ENCODE measurements around the gene WNK4. TPM values are rescaled to one million over a fixed set of nuclear protein-coding genes. Genes with fewer than 3 reads are reported as not detected.
A peak's percentile ranks its signal among the peaks of the same experiment; 100 is the strongest.
"Not testable (repeated sequence)": the region's sequence is repeated elsewhere in the genome, so short reads cannot be mapped to it uniquely, and the experiment has no call there.

Gene WNK4
- polyA plus RNA-seq, 3 donors, result not detected

DNA sequence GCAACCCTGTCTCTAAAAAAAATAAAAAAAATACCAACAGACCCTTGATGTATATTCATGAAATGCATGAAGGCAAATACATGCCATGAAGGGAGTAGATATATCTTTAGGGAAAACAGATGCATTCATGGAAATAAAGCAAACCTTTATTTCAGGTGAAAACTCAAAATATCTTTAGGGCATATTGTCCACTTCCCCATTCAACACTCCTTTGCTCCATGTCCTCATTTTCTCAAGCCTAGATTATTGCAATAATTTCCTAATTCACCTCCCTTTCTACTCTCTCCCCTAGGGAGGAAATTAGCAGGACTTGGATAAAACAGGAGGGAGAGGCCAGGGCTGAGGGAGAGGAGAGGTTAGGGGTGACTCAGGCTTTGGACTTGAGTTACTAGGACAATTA is 12.9 kb upstream of the WNK4 start:
- H3K9me3 Mint-ChIP-seq, result peaks cover 0 to 3% (median 0%) of the 10 kb centered on the region in 7 donors
- no peaks in the 10 kb centered on the region for H4K20me1 ChIP-seq (ENCODE audit: insufficient read depth, low read length)
- H3K4me1 Mint-ChIP-seq, result peaks cover 3% of the 10 kb centered on the region
- H3K27ac Mint-ChIP-seq, result no peak overlapping the region
- H3K4me3 ChIP-seq (replicated peaks in 1 of 3; ENCODE audit: low read depth in 2 of 3, low read length in 3 of 3), result no peak overlapping the region
- H3K27me3 ChIP-seq (ENCODE audit: control insufficient read depth in 2 of 2, insufficient read depth in 2 of 2, low read length in 2 of 2), result peaks cover 2 to 5% of the 10 kb centered on the region in 2 donors
- no peak overlapping the region for H3K9ac ChIP-seq (ENCODE audit: insufficient read depth, low read length, poor library complexity, severe bottlenecking)
- intact Hi-C loops (cut with micrococcal nuclease), result no loop called here
- no peak overlapping the region for H3K27ac ChIP-seq (ENCODE audit: low read depth in 1 of 2, low read length in 2 of 2)
- no peak overlapping the region for H3K4me3 Mint-ChIP-seq
- DNase-seq, result no peak
- no peaks in the 10 kb centered on the region for H3K36me3 ChIP-seq (replicated peaks in 1 of 2; ENCODE audit: control insufficient read depth in 1 of 2, insufficient read depth in 2 of 2, low read length in 2 of 2)
- H3K9me3 ChIP-seq (replicated peaks in 1 of 2; ENCODE audit: control insufficient read depth in 1 of 2, insufficient read depth in 1 of 2, low read length in 2 of 2), result no peaks in the 10 kb centered on the region
- H3K4me1 ChIP-seq (ENCODE audit: control insufficient read depth in 1 of 2, insufficient read depth in 2 of 2, low read length in 2 of 2), result no peaks in the 10 kb centered on the region
- H2AFZ ChIP-seq (ENCODE audit: insufficient read depth, low read depth, low read length, poor library complexity, severe bottlenecking), result no peak overlapping the region
- H3K79me2 ChIP-seq (ENCODE audit: insufficient read depth, low read length), result no peaks in the 10 kb centered on the region
- H3K27me3 Mint-ChIP-seq (ENCODE audit: low read depth in 3 of 3), result peaks cover 22 to 35% (median 25%) of the 10 kb centered on the region in 3 donors
- TF ChIP-seq, protein P1, sequence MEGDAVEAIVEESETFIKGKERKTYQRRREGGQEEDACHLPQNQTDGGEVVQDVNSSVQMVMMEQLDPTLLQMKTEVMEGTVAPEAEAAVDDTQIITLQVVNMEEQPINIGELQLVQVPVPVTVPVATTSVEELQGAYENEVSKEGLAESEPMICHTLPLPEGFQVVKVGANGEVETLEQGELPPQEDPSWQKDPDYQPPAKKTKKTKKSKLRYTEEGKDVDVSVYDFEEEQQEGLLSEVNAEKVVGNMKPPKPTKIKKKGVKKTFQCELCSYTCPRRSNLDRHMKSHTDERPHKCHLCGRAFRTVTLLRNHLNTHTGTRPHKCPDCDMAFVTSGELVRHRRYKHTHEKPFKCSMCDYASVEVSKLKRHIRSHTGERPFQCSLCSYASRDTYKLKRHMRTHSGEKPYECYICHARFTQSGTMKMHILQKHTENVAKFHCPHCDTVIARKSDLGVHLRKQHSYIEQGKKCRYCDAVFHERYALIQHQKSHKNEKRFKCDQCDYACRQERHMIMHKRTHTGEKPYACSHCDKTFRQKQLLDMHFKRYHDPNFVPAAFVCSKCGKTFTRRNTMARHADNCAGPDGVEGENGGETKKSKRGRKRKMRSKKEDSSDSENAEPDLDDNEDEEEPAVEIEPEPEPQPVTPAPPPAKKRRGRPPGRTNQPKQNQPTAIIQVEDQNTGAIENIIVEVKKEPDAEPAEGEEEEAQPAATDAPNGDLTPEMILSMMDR (IDR thresholded peaks at IDR 0.05), result no peak
- H3K4me2 ChIP-seq (replicated peaks; ENCODE audit: extremely low read depth, low read length, poor library complexity, severe bottlenecking), result no peak overlapping the region
- peaks cover 0 to under 1% of the 10 kb centered on the region in 2 donors for H3K36me3 Mint-ChIP-seq

DNA sequence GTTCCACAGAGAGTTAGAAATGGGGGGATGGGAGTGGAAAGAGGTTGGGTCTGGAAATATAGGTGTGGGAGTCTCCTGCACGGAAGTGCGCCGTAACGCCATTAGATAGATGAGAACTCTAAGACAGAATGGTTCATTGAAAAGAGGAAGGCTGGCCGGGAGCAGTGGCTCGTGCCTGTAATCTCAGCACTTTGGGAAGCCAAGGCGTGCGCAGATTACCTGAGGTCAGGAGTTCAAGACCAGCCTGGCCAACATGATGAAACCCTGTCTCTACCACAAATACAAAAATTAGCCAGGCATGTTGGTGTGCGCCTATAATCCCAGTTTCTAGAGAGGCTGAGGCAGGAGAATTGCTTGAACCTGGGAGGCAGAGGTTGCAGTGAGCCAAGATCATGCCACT is 12.4 kb upstream of the WNK4 start:
- H3K36me3 Mint-ChIP-seq; H3K27me3 ChIP-seq (ENCODE audit: control insufficient read depth in 2 of 2, insufficient read depth in 2 of 2, low read length in 2 of 2); H2AFZ ChIP-seq (ENCODE audit: insufficient read depth, low read depth, low read length, poor library complexity, severe bottlenecking); H3K79me2 ChIP-seq (ENCODE audit: insufficient read depth, low read length); H3K36me3 ChIP-seq (replicated peaks in 1 of 2; ENCODE audit: control insufficient read depth in 1 of 2, insufficient read depth in 2 of 2, low read length in 2 of 2); H3K27ac Mint-ChIP-seq; DNase-seq; intact Hi-C loops (cut with micrococcal nuclease); H4K20me1 ChIP-seq (ENCODE audit: insufficient read depth, low read length); H3K4me2 ChIP-seq (replicated peaks; ENCODE audit: extremely low read depth, low read length, poor library complexity, severe bottlenecking); H3K4me1 ChIP-seq (ENCODE audit: control insufficient read depth in 1 of 2, insufficient read depth in 2 of 2, low read length in 2 of 2); H3K27ac ChIP-seq (ENCODE audit: low read depth in 1 of 2, low read length in 2 of 2); H3K9me3 ChIP-seq (replicated peaks in 1 of 2; ENCODE audit: control insufficient read depth in 1 of 2, insufficient read depth in 1 of 2, low read length in 2 of 2); H3K4me1 Mint-ChIP-seq; H3K4me3 ChIP-seq (replicated peaks in 1 of 3; ENCODE audit: low read depth in 2 of 3, low read length in 3 of 3); H3K9ac ChIP-seq (ENCODE audit: insufficient read depth, low read length, poor library complexity, severe bottlenecking); H3K9me3 Mint-ChIP-seq: not testable (repeated sequence)
- Mint-ChIP-seq H3K4me3 (peak overlapping the region in 1 of 2 donors; percentile 21), H3K27me3 (ENCODE audit: low read depth in 3 of 3) (peaks cover 19 to 30% (median 20%) of the 10 kb centered on the region in 3 donors)
- 77% methylated on average over 8 of the region's 9 CpGs for WGBS (ENCODE audit: insufficient coverage)

DNA sequence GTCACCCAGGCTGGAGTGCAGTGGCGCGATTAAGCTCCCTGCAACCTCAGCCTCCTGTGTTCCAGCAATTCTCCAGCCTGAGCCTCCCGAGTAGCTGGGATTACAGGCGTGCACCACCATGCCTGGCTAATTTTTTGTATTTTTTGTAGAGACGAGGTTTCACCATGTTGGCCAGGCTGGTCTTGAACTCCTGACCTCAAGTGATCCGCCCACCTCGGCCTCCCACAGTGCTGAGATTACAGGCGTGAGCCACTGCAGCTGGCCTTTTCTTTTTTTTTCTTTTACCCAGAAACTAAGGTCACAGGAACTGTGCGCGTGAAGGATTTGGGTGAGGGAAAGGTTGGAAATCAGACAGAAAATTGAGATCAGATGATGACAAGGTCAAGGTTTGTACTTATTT is 10.4 kb upstream of the WNK4 start:
- intact Hi-C loops (cut with micrococcal nuclease), result loop anchor here in 1 of 2 donors (5.0 kb wide), 1 partner anchor 52 kb away; the partner anchor contains the start of gene BECN1
- not testable (repeated sequence) for H2AFZ ChIP-seq (ENCODE audit: insufficient read depth, low read depth, low read length, poor library complexity, severe bottlenecking); DNase-seq; H3K4me2 ChIP-seq (replicated peaks; ENCODE audit: extremely low read depth, low read length, poor library complexity, severe bottlenecking); H3K27ac Mint-ChIP-seq; H3K9ac ChIP-seq (ENCODE audit: insufficient read depth, low read length, poor library complexity, severe bottlenecking); H3K4me3 Mint-ChIP-seq; H3K27ac ChIP-seq (ENCODE audit: low read depth in 1 of 2, low read length in 2 of 2); H3K27me3 ChIP-seq (ENCODE audit: control insufficient read depth in 2 of 2, insufficient read depth in 2 of 2, low read length in 2 of 2); H3K4me3 ChIP-seq (replicated peaks in 1 of 3; ENCODE audit: low read depth in 2 of 3, low read length in 3 of 3); H3K36me3 ChIP-seq (replicated peaks in 1 of 2; ENCODE audit: control insufficient read depth in 1 of 2, insufficient read depth in 2 of 2, low read length in 2 of 2); H3K9me3 Mint-ChIP-seq; H3K36me3 Mint-ChIP-seq; H4K20me1 ChIP-seq (ENCODE audit: insufficient read depth, low read length); H3K79me2 ChIP-seq (ENCODE audit: insufficient read depth, low read length); H3K9me3 ChIP-seq (replicated peaks in 1 of 2; ENCODE audit: control insufficient read depth in 1 of 2, insufficient read depth in 1 of 2, low read length in 2 of 2)
- Mint-ChIP-seq H3K4me1 (peaks cover 12% of the 10 kb centered on the region), H3K27me3 (ENCODE audit: low read depth in 3 of 3) (peaks cover 17 to 26% (median 18%) of the 10 kb centered on the region in 3 donors)
- H3K4me1 ChIP-seq (ENCODE audit: control insufficient read depth in 1 of 2, insufficient read depth in 2 of 2, low read length in 2 of 2), result peaks cover 11 to 13% of the 10 kb centered on the region in 2 donors
- 92% methylated on average over 4 of the region's 10 CpGs for WGBS (ENCODE audit: insufficient coverage)

All from CD14-positive monocyte (primary cell).